GM19324 (cell line): ENCODE measurements around the gene ST6GALNAC6.
"Not testable (repeated sequence)": the region's sequence is repeated elsewhere in the genome, so short reads cannot be mapped to it uniquely, and the experiment has no call there.

Source experiments
- ATAC-seq: cut with Tn5 transposase; IDR thresholded peaks from one replicate; pipeline ENCODE4 v1.9.1; 2021; ENCODE audit warnings: mild to moderate bottlenecking, moderate library complexity; ENCODE audit not compliant: unreplicated experiment, low FRiP score

The ST6GALNAC6 gene

DNA sequence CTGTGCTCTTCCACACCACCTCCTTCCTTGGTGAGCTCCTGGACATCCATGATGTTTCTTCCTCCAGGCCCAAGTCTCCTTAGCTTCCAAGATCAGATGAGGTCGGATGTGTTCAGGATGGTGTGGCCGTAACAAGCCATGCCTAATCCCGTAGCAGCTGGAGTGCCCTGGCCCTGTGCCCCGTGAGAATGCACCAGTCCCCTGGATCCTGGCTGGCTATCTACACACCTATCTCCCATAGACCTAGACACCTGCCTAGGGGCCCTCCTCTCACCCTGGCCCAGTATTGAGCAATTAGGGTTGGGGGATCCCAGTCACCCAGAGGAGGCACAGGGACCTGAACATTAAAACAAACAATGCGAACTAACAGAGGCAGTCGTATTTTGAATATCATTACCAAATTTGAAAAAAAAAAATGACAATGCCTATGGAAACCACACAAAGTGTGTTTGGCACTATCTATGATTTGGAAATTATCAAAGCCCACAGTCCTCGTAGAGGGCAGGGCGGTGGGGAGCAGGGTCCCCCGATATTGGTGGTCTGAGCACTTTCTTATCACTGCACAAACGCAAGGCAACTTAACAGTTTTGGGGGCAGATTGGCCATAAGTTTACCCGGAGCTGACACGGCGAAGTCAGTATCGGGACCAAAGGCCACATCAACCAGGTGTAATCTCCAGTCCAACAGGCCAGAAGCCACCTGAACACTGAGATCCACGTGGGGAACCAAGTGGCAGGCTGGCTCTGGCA, 58.1 kb downstream of the ST6GALNAC6 start:
- ATAC-seq = no peak

DNA sequence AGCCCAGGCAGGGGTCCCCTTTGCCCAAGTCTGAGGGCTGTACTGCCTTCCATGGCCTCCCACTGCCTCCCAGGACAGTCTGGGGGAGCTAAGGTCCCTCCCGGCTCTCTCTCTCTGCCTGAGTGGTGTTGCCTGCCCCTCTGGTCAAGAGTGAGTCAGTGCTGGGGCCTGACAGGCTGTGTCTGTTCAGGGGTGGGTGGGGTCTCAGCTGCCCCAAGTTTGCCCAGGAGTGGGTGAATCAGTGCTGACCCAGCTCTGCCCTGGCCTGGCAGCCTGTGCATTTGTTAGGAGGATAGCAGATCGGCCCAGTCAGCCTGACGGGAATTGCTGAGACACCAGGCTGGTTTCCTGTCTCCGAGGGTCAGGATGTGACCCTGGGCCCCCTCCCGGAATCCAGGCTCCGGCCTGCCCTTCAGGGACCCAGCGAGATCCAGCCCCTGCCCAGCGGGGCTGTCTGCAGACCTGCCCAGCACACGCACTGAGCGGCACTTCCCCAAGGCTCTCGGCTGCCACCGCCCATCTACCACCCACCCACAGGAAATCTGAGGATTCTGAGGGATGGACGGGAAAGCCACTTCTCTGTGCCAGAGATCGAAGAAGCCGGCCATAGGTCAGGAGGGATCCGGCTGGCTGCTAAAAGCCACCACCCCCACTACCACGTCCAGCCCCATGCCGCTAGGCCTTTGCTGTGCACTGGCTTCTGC, 60.9 kb downstream of the ST6GALNAC6 start:
- ATAC-seq = no peak

- ATAC-seq = no peak
These were observed 62.1 kb downstream of the ST6GALNAC6 start for GRCh38 chr9:127837346-127837745.

DNA sequence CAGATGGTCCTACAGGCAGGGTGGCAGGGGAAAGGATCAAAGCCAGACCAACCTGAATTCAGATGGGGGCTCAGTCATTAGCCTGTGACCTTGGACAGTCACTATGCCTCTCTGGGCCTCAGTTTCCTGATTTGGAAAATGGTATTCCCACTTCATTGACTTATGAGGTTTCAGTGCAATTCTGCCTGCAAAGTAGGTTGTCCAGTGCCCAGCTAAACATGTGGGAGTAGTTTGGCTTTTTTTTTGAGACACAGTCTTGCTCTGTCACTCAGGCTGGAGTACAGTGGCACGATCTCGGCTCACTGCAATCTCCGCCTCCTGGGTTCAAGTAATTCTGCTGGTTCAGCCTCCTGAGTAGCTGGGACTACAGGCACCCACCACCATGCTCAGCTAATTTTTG, 62.8 kb downstream of the ST6GALNAC6 start:
- not testable (repeated sequence) for ATAC-seq

DNA sequence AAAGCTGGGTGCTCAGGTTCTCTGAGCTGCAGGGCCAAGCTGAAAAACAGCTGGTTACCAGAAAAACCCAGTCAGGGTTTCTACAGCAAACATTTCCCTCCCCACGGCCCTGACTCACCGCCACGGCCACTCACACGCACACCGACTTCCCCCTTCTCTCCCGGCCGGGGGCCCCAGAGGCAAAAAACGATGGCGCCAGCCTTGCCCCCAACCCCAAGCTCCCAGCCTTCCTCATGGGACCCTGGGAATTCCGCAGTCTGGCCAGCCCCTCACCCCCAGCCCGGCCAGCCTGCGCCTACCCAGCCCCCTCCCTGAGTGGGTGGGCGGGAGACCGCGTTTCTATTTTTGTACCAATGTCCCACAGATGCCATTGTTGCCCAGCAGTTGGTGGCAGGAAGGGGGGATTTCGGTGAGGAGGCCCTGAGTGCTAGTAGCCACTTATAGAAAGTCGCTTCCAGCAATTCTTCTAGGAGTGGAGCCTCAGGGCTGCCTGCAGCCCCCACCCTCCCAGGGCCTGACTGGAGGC, 63.3 kb downstream of the ST6GALNAC6 start:
- no peak for ATAC-seq
